Activated effector memory CD4-positive, alpha-beta T cell treated with Interleukin-2 at 50 U/mL for 16 hours (primary cell): ENCODE data around the gene FBXO27.
A peak's percentile ranks its signal among the peaks of the same experiment; 100 is the strongest.
"Not testable (repeated sequence)": the region's sequence is repeated elsewhere in the genome, so short reads cannot be mapped to it uniquely, and the experiment has no call there.

Experiments
- DNase-seq: peaks from one replicate; pipeline ENCODE4 v3.0.0-alpha.2; 2020

Gene FBXO27, protein sequence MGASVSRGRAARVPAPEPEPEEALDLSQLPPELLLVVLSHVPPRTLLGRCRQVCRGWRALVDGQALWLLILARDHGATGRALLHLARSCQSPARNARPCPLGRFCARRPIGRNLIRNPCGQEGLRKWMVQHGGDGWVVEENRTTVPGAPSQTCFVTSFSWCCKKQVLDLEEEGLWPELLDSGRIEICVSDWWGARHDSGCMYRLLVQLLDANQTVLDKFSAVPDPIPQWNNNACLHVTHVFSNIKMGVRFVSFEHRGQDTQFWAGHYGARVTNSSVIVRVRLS

DNA sequence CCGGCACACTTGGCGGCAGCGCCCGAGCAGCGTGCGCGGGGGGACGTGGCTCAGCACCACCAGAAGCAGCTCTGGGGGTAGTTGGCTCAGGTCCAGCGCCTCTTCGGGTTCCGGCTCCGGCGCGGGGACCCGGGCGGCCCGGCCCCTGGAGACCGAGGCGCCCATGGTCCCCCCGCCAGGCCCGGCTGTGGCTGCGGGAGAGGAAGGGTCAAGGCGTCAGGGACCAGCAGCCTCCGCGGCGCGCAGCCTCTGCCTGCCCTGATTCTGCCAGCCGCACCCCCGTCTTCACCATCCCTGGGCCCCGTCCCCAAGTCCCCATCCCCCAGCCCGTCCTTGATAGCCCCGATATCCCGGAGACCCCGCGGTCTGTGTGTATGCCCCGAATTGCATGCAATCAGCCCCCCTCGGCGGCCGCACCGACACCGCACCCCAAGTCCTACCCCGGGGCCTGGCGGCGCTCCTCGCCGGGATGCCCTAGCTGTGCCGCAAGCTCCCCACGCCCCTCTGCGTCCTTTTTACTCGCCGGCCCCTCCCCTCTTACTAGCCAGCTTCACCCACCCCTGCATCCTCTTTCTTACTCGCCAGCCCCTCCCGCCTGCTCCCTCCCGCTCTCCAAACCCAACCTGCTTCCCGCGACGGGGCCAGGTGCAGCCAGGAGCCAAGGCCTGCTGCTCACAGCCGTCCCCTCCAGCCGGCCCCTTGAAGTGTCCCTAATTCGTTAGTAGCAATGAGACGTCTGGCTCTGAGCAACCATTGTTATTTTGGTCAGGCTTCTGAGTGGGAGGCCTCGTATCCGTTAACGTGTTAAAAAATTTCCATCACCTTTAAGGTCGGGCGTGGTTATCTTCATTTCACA lies at the start of gene FBXO27:
Gene FBXO27 (minus strand): TSS at position 487 of the 856 bp plus-strand sequence. CDS start 322 bp downstream, at position 165.
- DNase-seq, result no peak

DNA sequence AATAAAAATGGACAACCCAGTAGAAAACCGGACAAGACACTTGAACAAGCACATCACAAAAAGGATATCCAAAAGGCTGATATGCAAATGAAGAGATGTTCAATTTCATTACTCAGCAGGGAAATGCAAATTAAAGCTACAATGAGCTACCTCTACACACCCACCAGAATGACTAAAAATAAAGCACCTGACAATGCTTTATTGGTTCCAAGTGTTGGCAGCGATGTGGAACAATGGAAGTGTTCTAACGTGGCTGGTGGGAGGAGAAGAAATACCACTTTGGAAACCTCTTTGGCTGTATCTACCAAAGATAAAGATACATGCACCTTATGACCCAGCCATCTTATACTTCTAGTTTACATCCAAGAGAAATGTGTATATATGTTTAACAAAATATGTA lies 48.1 kb upstream of the FBXO27 start:
- no peak for DNase-seq

DNA sequence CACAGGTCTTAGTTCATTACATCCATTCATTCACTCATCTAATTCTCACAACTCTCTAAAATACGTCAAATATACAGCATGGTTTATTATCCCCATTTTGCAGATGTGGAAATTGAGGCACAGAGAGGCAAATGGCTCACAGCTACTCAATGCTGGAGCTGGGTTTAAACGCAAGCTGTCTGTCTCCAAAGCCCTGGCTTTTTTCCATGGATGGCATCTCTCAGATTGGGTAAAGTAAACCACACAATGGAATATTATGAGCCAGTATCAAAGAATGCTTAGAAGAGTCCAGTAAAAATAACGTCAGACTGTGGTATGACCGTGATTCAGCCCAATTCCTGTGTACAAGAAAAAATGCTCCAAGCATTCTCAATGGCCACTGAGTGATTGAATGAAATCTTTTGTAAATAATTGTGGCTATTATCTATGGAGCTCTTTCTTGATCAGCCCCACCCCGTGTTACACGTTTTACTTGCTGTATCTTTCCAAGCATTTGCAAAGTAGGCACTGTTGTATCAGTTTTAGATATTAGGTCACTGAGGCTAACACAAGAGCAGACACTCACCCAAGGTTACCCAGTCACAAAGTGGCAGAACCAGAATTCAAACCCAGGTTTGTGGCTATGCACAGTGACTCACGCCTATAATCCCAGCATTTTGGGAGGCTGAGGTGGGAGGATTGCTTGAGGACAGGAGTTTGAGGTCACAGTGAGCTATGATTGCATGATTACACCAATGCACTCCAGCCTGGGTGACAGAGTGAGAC lies 46.3 kb upstream of the FBXO27 start:
- no peak for DNase-seq

DNA sequence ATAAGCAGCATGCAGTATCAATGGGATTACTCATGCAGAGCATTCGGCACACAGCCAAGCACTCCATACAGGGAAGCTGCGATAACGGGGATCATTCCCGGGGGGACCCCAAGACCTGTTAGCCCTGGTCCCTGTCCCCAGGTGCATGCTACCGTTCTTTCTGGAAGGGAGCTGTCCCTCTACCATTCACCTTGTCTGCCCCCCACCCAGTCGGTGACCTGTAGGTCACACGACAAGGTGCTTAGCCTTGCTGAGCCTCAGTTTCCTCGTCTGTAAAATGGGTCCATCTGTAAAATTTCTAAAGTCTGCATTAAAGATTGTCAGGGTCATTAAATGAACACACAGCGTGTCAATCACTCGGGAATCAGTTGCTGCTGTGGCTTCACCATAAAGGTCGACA lies 45.0 kb upstream of the FBXO27 start:
- DNase-seq, result no peak

- DNase-seq, result no peak
Measured at GRCh38 chr19:39074942-39075341, 42.6 kb upstream of the FBXO27 start.

- no peak for DNase-seq
Measured at GRCh38 chr19:39074205-39074692, 41.9 kb upstream of the FBXO27 start.

- DNase-seq, result no peak
Measured at GRCh38 chr19:39070888-39071287, 38.5 kb upstream of the FBXO27 start.

DNA sequence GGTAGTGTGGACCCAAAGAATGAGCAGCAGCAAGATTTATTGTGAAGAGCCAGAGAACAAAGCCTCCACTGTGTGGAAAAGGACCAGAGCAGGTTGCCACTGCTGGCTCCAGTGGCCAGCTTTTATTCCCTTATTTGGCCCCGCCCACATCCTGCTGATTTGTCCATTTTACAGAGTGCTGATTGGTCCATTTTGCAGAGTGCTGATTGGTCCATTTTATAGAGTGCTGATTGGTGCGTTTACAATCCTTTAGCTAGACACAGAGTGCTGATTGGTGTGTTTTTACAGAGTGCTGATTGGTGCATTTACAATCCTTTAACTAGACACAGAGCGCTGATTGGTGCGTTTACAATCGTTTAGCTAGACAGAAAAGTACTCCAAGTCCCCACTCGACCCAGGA lies 35.9 kb upstream of the FBXO27 start:
- DNase-seq, result not testable (repeated sequence)

DNA sequence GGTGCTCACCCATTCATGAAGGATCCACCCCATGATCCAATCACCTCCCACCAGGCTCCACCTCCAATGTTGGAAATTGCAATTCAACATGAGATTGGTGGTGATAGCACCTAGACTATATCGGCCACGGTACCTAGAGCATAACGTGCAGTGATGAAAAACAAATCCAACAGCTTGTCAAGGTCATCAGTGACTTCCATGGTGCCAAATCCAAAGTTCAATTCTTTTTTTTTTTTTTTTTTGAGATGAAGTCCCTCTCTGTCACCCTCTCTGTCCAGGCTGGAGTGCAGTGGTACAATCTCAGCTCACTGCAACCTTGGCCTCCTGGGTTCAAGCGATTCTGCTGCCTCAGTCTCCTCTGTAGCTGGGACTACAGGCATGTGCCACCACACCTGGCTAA lies 34.8 kb upstream of the FBXO27 start:
- DNase-seq, result no peak

GRCh38 chr19:39065928-39066327 lies 33.6 kb upstream of the FBXO27 start:
- no peak for DNase-seq

GRCh38 chr19:39064405-39064804 lies 32.1 kb upstream of the FBXO27 start:
- DNase-seq, result no peak

DNA sequence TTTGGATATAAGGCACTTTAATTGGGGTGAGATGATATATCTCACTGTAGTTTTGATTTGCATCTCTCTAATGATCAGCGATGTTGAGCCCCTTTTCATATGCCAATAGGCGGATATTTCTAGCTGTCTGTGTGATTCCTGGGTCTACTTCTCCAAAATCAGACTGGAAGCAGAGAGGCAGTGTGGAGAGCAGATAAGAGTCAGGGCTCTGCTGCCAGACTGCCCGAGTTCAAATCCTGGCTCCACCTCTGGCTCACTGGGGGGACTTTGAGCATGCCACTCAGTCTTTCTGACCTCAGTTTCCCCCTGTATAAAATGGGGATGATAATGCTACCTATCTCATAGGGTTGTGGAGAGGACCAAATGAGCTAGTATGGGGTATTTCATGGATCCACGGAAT lies 27.8 kb upstream of the FBXO27 start:
- no peak for DNase-seq

- no peak for DNase-seq
Measured at GRCh38 chr19:39059302-39059701, 27.0 kb upstream of the FBXO27 start.

DNA sequence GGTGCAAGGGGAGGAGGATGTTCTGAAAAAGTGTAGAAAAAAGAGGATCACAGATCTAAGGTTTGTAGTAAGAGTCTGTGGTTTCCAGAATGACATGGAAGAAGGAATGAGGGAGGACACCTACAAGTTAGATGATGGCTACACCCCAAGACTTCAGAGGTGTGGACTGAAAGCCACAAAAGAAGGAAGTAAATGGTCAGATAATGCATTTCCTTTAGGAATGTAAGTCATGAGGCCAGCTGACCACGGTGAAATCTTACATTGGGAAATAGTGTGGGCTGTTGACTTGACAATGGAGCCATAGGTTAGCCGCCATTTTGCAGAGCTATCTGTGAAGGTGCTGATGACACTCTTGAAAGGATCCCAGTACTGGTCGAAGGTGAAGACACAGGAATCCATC lies 25.3 kb upstream of the FBXO27 start:
- DNase-seq, result no peak

DNA sequence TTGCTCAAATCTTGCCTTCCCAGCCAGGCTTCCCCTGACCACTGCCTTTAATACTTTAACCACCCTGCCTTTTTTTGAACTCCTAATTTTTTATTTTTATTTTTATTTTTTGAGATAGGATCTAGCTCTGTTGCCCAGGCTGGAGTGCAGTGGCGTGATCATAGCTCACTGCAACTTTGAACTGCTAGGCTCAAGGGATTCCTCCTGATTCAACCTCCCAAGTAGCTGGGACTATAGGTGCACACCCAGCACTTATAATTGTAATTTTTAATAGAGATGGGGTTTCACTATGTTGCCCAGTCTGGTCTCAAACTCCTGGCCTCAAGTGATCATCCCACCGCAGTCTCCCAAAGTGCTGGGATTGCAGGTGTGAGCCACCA lies 21.7 kb upstream of the FBXO27 start:
- no peak for DNase-seq

GRCh38 chr19:39053276-39054090 lies 21.1 kb upstream of the FBXO27 start:
- DNase-seq, result no peak

- no peak for DNase-seq
Measured at GRCh38 chr19:39052846-39053245, 20.5 kb upstream of the FBXO27 start.

DNA sequence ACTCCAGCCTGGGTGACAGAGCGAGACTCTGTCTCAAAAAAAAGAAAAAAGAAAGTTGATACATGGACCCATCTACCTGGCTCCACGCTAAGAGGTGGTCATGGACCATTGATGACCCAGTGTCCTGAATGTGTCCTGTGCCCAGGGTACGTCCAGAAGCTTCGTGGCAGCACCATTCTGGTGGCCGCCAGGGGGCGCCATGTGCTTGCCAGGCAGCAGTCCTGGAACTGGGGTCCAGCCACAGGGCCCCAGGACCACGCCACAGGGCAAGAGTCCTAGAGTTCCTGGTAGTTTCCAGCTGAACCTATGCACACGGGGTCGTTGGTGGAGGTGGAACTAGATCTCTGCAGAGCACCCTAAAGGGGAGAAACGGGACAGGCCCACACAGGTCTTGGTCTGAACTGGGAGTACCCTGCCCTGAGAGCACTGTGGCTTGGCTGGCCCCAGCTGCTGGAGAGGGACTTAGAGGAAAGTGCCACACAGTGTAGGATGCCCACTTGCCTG lies 19.9 kb upstream of the FBXO27 start:
- DNase-seq, result peak; percentile 56

- DNase-seq, result no peak
Measured at GRCh38 chr19:39047073-39047472, 14.7 kb upstream of the FBXO27 start.

DNA sequence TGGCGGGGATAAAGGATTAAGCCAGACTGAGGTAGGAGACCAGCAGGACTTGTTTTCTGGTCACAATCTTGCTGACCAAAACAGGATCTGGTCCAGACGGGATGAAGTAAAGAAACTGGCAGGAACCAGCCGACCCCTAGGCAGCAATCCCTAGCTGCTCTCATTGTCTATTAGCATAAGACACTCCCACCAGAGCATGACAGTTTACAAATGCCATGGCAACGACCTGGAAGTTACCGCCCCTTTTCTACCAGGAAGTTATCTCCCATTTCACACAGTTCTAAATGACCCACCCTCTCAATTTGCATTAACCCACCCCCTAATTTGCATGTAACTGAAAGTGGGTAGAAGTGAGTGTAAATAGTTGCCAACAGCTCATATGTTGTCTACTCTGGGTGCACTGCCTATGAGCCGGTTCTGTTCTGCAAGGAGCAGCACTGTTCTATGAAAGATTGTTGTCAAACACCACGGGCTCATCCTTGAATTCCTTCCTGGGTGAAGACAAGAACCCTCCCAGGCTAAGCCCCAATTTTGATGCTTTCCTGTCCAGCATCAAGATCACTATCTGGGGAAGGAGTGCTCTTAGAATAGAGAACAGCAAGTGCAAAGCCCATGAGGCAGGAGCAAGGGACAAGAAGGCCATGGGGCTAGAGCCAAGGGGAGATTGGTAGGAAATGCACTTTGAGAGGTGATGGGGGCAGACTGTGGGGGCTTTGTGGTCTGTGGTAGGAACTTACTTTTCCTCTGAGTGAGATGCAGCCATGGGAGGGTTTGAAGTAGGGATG lies 13.9 kb upstream of the FBXO27 start:
- DNase-seq, result no peak

GRCh38 chr19:39045506-39045905 lies 13.2 kb upstream of the FBXO27 start:
- DNase-seq, result no peak

DNA sequence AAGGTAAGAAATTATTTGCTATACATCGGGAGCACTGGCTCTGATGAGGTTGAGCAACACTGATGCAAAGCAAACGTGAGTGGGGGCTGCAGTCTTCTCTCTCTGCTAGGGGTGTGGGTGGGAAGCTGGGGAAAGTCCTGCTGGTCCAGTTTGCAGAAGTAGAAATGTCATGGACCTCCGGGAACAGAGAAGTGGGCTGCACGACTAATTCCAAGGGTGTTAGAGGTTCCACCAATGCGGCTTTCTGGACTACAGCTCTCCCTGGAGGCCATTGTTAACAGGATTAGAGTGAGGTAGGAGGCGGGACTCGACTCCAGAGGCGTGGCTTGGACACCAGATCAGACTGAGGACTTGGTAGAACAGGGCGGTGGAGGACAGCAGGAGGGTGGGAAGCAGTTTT lies 5.7 kb upstream of the FBXO27 start:
- no peak for DNase-seq
